ENCODE results near the gene RFESD.
"Not testable (repeated sequence)": the region's sequence is repeated elsewhere in the genome, so short reads cannot be mapped to it uniquely, and the experiment has no call there.

RFESD gene

DNA sequence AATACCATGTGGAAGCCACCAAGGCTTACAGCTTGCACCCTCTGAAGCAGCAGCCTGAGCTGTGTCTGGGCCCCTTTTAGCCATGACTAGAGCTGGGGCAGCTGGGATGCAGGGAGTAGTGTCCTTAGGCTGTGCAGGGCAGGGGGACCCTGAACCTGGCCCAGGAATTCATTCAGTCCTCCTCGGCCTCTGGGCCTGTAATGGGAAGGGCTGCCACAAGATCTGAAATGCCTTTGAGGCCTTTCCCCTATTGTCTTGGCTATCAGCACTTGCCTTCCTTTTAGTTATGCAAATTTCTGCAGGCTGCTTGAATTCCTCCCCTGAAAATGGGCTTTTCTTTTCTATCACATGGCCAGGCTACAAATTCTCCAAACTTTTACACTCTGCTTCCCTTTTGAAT, 17.6 kb upstream of the RFESD start:
- no peak for DNase-seq (ENCODE audit: low spot score)

DNA sequence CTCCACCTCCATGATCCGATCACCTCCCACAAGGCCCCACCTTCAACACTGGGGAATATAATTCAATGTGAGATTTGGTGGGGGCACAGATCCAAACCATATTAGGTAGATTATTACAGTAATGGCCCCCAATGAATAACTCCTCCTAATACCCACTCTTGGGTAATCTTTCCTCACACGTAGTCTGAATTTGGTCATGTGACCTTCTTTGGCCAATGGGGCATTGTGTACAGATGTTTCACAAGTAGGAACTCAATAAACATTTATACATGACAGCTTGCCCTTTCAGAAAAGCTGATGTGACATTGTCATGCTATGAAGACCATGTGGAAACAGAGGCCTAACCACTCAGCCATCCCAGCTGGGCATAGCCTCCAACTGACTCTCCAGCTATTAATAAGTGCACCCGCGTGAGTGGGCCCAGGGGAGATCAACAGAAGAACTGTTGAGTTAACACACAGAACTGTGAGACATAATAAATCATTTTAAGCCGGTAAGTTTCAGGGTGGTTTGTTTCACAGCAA, 16.1 kb upstream of the RFESD start:
- no peak for DNase-seq (ENCODE audit: low spot score)

DNA sequence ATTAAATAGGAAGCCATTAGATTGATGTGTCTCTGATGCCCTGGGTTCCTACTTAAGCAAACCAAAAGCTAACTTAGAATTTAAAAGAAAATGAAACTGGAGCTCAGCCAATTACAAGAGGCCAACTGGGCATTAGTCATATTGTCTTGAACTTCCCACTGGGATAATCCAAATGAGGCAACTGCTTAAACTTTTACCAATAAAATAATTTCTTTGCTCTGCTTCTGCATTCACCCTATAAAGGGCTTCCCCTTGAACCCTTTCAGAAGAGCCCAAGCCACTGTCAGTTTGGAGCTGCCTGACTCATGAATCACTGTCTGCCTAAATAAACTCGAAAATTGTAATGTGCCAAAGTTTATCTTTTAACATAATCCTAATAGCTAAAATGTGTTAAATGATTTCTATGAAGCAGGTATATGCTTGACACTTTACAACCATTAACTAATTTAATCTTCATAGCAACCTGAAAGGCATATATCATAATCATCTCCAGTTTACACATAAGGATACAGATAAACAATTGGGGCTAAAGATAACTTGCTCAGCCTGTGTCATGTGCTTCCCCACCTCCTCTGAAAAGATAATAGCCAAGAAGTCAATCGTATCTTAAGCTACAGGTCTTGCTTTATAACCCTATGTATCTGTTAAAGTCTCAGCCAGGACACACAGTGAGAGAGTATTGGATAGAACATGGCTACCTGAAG, 15.2 kb upstream of the RFESD start:
- DNase-seq (ENCODE audit: low spot score): peak; percentile 73

DNA sequence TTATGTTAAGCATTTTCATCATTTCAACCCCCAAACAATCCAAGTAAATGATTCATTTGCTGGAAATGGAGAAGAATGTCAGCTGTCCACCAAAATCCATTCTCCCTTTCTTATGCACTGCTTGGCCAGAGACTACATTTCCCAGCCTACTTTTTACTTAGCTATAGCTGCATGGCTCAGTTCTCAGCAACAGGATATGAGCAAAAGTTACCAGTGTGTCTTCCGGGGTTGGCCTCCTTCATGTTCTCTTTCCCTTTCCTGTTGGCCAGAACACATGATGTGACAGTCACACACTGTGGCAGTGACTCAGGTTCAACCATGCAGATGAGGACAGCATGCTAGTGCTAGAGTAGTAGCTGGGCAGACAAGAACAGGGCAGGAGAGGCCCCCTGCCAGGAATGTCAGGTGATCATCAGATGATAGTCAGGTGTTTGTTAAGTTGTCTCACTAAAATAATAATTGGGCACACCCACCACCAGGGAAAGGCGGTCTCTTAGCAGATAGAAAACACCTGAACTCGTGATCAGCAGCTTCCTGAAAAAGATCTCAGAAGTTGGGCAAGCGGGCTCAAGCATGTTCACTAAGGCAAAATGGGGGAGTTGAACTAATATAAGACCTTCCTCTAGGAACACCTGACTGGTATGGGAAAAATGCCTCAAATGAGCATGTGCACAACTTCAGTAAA, 14.4 kb upstream of the RFESD start:
- DNase-seq (ENCODE audit: low spot score): peak; percentile 30

DNA sequence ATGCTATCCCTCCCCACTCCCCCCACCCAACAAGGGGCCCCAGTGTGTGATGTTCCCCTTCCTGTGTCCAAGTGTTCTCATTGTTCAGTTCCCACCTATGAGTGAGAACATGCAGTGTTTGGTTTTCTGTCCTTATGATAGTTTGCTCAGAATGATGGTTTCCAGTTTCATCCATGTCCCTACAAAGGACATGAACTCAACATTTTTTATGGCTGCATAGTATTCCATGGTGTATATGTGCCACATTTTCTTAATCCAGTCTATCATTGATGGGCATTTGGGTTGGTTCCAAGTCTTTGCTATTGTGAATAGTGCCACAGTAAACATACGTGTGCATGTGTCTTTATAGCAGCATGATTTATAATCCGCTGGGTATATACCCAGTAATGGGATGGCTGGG, 13.6 kb upstream of the RFESD start:
- not testable (repeated sequence) for DNase-seq (ENCODE audit: low spot score)

DNA sequence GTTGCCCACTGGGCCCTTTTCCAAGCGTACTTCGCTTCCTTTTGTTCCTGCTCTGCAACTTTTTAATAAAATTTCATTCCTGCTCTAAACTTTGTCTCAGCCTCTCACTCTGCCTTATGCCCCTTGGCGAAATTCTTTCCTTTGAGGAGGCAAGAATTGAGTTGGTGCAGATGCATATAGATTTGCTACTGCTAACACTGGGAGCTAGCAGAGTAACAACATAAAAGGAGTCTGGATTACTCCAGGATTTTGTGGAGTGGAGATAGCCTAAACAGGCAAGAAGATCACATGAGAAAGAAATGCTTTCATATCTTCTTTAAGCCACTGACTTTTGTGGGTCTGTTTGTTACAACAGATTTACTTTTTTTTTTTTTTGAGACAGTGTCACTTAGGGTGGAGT, 12.9 kb upstream of the RFESD start:
- no peak for DNase-seq (ENCODE audit: low spot score)

DNA sequence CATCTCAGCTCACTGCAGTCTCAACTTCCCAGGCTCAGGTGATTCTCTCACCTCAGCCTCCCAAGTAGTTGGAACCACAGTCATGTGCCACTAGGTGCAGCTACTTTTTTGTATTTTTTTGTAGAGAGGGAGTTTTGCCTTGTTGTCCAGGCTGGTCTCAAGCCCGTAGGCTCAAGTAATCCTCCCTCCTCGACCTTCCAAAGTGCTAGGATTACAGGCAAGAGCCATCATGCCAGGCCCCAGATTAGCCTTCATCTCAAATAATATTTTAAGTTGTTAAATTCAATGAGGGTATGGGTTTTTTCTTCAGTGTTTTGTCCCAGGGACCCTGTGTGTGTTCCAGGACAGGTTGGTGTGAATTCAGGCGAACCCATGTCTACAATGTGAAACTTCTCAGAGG, 12.5 kb upstream of the RFESD start:
- DNase-seq (ENCODE audit: low spot score): no peak

DNA sequence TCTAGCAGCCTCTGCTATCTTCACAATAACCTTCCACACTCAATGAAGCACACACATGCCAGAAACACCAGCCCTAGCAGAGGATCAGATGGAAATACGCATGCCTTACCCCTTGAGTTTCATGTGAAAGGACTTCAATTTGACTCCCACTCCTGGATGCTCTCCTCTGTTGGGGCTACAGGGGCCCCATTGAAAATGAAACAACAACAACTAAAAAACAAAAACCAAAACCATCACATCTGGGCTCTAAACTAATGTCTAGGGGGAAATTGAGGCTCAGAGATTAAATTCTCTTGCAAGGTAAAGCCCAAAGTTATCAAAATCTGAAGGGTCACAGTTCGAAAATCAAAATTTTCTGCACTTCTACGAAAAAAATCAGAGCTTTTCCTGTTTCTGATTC, 7.9 kb upstream of the RFESD start:
- no peak for DNase-seq (ENCODE audit: low spot score)

DNA sequence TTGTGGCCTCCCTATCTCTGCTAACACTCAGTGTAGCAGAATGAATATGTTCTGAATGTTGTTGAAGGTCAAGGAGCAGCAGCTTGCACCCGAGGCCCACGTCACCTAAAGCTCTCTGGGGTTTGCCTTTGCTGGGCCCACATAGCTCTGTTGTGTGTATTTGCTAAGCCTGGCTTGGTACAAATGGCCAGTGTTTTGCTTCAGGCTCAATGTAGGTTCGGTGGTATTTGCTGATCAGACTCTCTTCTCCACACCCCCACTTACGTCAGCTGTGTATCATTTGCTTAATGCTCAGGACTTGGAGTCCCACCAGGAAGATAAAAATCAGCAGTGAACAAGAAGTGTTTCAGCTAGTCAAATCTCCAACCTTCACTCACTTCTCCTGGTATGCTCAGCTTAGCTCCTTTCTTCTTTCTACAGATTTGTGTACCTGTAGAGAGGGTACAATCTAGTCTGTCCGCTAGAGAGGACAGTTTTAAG, 4.8 kb upstream of the RFESD start:
- peak; percentile 21 for DNase-seq (ENCODE audit: low spot score)

DNA sequence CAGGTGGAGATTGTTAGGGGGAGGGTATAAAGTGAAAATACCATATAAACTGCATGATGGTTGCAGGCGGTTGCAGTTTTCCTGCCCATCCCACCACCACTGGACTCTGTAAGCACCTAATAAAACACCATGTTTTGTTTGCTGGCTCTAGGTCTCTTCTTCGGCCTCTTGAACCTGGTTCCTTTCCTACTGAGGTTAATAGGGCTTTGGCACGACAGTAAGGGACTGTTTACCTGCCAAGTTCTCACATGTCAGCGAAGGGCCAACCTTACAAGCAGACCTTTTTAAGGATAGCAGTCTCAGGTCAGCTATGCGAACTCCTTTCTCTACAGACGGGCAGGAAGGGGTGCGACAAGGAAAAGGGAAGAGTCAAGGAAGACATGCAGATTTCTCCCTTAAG, 3.4 kb upstream of the RFESD start:
- no peak for DNase-seq (ENCODE audit: low spot score)

DNA sequence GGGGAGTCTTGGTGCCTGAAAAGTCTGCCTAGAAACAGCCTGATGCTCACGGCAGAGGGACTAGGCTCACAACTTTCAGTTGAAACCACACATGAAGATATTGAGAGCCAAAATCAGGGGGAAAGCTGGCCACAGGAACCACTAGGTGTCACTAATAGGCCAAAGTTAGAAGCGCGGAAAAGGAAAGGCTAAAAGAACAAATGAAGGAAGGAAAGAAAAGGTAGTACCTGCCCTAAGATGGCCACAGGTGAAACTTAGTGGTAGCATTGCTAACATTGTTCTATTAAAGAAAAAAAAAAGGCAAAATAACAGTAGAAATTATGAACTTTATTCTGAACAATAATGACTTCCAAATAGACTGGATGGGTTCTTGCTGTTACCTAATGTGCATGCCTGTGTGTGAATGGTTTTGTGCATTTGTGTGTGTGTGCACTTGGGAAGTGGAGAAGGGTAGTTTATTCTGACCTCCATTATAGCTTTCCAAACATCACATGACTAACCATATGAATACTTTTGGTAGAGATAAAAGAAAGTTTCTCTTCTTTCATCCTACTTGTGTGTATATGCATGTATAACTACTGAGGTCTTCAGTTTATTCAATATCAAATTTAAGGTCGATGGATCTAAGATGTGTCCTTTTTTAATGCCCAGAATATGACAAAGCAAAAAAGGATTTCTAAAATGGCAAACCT, 2.1 kb upstream of the RFESD start:
- DNase-seq (ENCODE audit: low spot score): peak; percentile 66

DNA sequence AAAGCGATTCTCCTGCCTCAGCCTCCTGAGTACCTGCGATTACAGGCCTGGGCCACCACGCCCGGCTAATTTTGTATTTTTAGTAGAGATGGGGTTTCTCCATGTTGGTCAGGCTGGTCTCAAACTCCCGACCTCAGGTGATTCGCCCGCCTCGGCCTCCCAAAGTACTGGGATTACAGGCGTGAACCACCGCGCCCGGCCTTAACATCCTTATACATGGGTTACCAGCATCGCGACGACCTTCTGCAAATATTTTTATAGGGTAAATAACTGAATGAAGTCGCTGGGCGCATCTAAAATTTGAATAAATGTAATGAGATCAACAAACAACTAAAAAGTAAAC, 380 bp upstream of the RFESD start:
- not testable (repeated sequence) for DNase-seq (ENCODE audit: low spot score)

DNA sequence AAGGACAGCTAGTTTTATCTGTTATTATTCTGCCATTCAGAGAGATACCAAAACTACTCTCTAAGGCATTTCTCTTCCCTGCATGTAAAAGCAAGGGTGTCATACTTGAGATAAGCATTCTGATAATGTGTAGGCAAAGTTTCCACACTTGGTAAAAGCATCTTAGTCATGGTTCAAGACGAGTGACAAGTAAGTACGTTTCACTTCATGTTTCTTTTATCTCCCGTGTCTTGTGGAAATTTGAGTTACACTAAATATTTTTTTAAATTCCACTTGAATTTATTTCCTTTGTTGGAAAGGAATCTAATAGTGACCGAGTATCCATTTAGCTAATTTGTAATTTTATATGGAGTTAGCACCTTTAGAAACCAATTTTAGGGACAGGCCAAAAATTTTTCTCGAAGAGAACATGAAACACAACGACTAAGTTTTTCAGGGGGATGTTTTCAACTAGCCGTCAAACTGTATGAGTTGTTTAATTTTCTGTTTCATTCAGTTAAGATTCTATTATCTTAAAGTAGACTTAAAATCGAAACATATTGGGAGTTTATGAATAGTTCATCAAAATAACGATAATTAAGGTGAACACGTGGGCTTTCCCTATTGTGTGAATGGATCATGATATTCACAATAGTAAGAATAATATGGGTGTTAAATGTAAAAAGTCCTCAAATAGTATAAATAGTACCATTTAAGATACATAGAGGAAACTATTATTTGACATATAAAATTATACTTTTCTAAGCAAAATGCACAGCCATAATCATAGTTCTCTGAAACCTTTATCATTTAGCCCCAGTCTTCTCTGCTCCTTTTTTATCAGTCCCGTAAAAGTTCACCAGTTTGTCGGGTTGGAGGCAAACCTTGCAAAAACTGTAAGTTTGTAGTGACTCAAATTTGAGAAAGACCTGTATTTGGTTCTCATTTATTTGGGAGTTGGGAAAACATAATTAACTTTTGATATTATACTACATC, 1.6 kb downstream of the RFESD start:
- DNase-seq (ENCODE audit: low spot score): no peak

DNA sequence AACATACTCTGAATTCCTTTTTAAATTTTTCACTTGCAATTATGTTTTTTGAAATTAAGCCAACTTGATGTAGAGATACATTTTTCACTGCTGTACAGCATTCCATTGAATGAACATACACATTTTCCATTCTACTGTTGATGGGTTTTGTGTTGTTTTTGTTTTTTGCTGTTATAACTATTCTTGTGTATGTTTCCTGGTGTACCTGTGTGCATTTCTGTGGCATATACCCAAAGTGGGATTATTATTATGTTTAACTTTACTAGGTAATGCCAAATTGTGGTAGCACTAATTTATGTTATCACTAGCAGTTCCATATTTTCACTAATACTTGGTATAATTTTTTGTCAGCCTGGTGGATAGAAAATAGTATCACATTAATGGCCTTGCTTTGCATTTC, 2.7 kb downstream of the RFESD start:
- no peak for DNase-seq (ENCODE audit: low spot score)

DNA sequence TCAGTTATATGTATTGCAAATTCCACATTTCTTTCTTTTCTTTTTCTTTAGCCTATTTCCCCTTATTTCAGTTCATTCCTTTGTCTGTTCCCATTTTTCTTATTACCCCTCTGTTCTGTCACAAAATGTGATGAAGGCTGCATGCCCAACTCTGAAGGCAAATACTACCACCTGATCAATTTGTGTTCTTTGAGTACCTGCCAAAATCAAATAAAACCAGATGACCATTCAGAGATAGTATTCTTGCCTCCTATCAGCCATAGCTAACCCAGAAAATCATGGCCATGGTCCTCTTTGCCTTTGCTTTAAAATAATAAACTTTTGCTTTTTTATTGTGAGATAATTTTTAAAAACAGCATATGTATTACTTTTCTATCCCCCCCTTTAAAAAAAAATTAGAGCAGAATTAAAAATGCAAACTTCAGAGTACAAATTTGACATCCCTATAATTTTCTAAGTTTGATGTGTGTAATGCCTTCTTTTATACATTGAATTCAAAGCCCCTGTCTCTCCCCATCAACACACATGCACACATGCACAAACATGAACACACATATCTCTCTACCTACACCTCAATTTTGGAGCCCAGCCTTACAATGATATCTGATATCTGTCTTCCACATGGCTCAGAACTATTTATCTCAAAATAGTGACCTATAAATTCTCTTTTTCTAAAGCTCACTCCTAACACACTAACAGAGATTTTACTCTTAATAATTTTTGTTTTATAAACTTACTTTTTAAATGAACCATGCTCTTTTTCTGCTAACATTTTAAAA, 3.5 kb downstream of the RFESD start:
- no peak for DNase-seq (ENCODE audit: low spot score)

DNA sequence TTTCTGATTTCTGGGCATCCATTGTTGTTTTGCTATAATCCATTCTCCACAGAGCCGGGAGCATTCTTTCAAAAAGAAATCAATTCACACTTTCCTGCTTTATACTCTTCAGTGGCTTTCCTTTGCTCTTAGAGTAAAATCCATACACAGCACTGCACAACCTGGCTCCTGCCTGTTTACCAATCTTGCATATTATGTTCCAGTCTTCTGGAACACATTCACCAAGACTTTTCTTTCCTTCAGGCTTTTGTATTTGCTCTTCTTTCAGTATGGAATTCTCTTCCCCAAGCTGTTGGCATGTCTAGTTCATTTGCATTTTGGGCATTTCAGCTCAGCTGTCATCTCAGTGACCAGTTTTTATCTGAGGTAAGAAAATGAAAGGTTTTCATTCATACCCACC, 6.3 kb downstream of the RFESD start:
- DNase-seq (ENCODE audit: low spot score): no peak

DNA sequence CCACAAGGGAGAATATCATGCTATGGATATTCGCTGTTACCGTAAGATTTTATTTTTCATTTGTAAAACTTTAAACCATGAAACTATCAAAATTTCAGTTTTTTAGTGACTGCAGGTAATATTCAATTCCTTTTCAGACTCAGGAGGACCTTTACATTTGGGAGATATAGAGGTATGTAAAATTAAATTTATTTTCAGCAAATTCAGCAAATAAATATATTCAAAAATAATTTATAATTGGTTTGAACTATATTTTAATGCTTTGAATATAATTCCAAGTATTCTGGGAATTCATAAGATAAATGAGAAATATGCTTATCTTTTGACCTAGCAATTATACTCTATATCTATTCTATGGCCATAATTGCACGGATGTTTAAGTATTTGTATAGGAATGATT, 7.6 kb downstream of the RFESD start:
- no peak for DNase-seq (ENCODE audit: low spot score)

DNA sequence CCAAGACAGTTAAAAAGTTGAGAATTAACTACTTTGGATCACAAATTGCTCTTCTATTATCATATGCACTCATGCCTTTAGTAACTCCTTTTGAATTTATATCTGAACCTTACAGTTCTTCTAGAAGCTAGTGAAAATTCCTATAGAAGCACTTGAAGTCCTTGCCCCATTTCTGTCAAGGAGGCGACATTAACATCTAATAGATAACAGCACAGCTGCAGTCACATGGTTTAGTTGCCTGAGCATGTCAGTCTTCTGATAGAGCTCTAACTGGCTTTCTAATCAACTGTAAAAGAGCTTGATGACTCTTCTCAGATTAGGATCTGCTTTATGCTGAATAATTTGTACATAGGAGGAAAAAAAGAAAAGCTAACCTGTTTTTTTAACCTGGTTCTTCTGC, 9.0 kb downstream of the RFESD start:
- no peak for DNase-seq (ENCODE audit: low spot score)

DNA sequence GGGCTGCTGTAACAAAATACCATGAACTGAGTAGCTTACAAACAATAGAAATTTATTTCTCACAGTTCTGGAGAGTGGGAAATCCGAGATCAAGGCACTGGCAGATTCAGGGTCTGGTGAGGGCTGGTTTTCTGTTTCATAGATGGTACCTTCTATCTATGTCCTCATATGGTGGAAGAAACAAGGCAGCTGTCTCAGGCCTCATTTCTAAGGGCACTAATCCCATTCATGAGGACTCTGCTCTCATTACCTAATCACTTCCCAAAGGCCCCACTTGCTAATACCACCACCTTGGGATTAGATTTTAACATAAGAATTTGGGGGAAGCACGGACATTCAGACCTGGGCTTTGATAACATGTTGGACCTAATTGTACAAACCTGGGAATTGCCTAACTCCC, 13.5 kb downstream of the RFESD start:
- DNase-seq (ENCODE audit: low spot score): no peak

DNA sequence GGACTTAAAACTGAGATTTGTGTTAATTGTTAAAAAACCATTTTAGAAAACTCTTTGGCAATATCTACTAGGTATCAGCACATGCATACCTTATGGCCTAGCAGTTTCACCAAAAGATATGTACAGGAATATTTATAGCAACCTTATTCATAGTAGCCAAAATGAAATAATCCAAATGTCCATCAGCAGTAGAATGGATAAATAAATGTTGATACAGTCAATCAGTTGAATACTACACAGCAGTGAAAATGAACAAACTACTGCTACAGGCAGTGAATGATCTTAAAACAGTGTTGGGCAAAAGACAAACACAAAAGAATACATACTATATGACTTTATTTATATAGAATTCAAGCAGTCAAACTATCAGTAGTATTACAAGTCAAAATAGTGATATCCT, 16.4 kb downstream of the RFESD start:
- no peak for DNase-seq (ENCODE audit: low spot score)

DNA sequence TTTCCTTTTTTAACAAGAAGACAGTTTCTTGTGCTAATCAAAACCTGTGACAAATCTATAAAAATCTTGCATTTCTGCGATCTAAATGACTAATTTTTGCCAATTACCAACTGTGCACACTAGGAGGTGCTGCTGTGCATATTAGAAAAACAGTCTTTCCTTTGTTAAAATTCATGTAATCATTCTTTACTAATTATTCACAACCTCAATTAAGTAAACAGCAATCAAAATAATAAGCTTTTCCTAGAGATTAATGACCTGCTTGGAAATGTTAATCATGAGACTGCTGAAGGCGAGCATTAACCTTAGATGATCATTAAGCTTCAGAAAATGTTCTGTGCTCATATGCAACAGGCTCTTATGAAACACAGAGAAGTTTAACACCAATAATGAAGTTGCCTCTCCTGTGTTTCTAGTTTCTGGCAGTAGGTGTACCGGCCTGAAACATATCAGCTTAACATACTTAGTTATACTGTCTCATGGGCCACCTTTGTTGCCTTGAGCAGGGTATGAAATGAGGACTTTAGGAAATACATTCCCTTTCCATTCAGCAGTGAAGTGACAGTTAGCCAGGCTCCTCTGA, 17.7 kb downstream of the RFESD start:
- DNase-seq (ENCODE audit: low spot score): peak; percentile 31
